GM19455 (cell line): ENCODE measurements around the gene RRAGC.
"Not testable (repeated sequence)": the region's sequence is repeated elsewhere in the genome, so short reads cannot be mapped to it uniquely, and the experiment has no call there.

Experiments
- ATAC-seq: cut with Tn5 transposase; IDR thresholded peaks from one replicate; pipeline ENCODE4 v1.9.1; 2021; ENCODE audit not compliant: unreplicated experiment

RRAGC gene

GRCh38 chr1:38858833-38859560 lies 575 bp downstream of the RRAGC start:
- peak; percentile 36 for ATAC-seq

- no peak for ATAC-seq
These were observed 6.8 kb downstream of the RRAGC start for GRCh38 chr1:38852780-38853179.

GRCh38 chr1:38848071-38848470 lies 11.5 kb downstream of the RRAGC start:
- no peak for ATAC-seq

- ATAC-seq = no peak
These were observed 13.4 kb downstream of the RRAGC start for GRCh38 chr1:38846210-38846609.

GRCh38 chr1:38845088-38845487 lies 14.5 kb downstream of the RRAGC start:
- ATAC-seq = not testable (repeated sequence)

GRCh38 chr1:38840281-38840680 lies 19.3 kb downstream of the RRAGC start:
- no peak for ATAC-seq

GRCh38 chr1:38839363-38839762 lies 20.2 kb downstream of the RRAGC start:
- ATAC-seq = no peak

- not testable (repeated sequence) for ATAC-seq
These were observed 23.3 kb downstream of the RRAGC start for GRCh38 chr1:38836316-38836715.

GRCh38 chr1:38834937-38835827 lies 24.4 kb downstream of the RRAGC start:
- no peak for ATAC-seq

- no peak for ATAC-seq
These were observed 25.3 kb downstream of the RRAGC start for GRCh38 chr1:38834221-38834782.

GRCh38 chr1:38833146-38833545 lies 26.4 kb downstream of the RRAGC start:
- no peak for ATAC-seq

GRCh38 chr1:38832370-38832734 lies 27.2 kb downstream of the RRAGC start:
- ATAC-seq = no peak

GRCh38 chr1:38831731-38832369 lies 27.7 kb downstream of the RRAGC start:
- ATAC-seq = no peak

- no peak for ATAC-seq
These were observed 30.2 kb downstream of the RRAGC start for GRCh38 chr1:38829368-38829767.

- ATAC-seq = no peak
These were observed 32.3 kb downstream of the RRAGC start for GRCh38 chr1:38827318-38827717.

- no peak for ATAC-seq
These were observed 32.7 kb downstream of the RRAGC start for GRCh38 chr1:38826886-38827285.

GRCh38 chr1:38826262-38826661 lies 33.3 kb downstream of the RRAGC start:
- no peak for ATAC-seq

GRCh38 chr1:38820860-38821259 lies 38.7 kb downstream of the RRAGC start:
- no peak for ATAC-seq

GRCh38 chr1:38819516-38819915 lies 40.1 kb downstream of the RRAGC start:
- no peak for ATAC-seq

- no peak for ATAC-seq
These were observed 40.5 kb downstream of the RRAGC start for GRCh38 chr1:38819040-38819439.

- ATAC-seq = no peak
These were observed 41.2 kb downstream of the RRAGC start for GRCh38 chr1:38818175-38818976.
